Peyer's patch (tissue), 4 donors: ENCODE results near the gene NPFF.

Experiments
- CTCF ChIP-seq, 6 experiments: fragments of 450-650 bp in 4 of 6; fragments of 200-600 bp in 2 of 6; sonication (generic) in 1 of 6; IDR thresholded peaks; one replicate each; pipeline ENCODE4 v1.5.1; 2017 to 2019; ENCODE audit warnings: antibody characterized with exemption in 6 of 6, mild to moderate bottlenecking in 3 of 6, moderate library complexity in 1 of 6
- POLR2A ChIP-seq, 2 donors: fragments of 450-650 bp; IDR thresholded peaks; one replicate each; pipeline ENCODE4 v1.5.1; 2017; ENCODE audit warnings: antibody characterized with exemption in 2 of 2, mild to moderate bottlenecking in 2 of 2, moderate library complexity in 2 of 2

- no peak for TF ChIP-seq CTCF (IDR thresholded peaks at IDR 0.05)
- TF ChIP-seq POLR2A (IDR thresholded peaks at IDR 0.05) = no peak
Measured at GRCh38 chr12:53499266-53500141, 7.8 kb downstream of the NPFF start, which contains the start of gene MAP3K12.
